Measurements from ENCODE around the gene LRPAP1. TPM values are rescaled to one million over a fixed set of nuclear protein-coding genes. Genes with fewer than 3 reads are reported as not detected.

LRPAP1 gene
- total RNA-seq, 1 experiment from 2014 or later = 126 TPM

GRCh38 chr4:3524349-3524748 lies 7.9 kb downstream of the LRPAP1 start:
- no peaks in the 10 kb centered on the region for H3K36me3 ChIP-seq (ENCODE audit: low read depth)
- H3K27me3 ChIP-seq (ENCODE audit: insufficient read depth, low read depth) = no peaks in the 10 kb centered on the region
- no peak overlapping the region for H3K4me3 ChIP-seq
- no peaks in the 10 kb centered on the region for H3K9me3 ChIP-seq (ENCODE audit: insufficient read depth, low read depth)
- CTCF ChIA-PET = no interaction called here
- POLR2A ChIA-PET (ENCODE audit: unreplicated experiment) = no interaction called here
- no peak for TF ChIP-seq CTCF (conservative IDR thresholded peaks at IDR 0.05)
- no peak for TF ChIP-seq EZH2 (IDR thresholded peaks at IDR 0.05; ENCODE audit: low read depth)
- no peaks in the 10 kb centered on the region for H3K9me2 ChIP-seq (ENCODE audit: insufficient read depth)
- no peaks in the 10 kb centered on the region; the same call in 1 of the 2 replicates for H4K20me1 ChIP-seq (ENCODE audit: insufficient read depth)
- H3K4me2 ChIP-seq = no peak overlapping the region
- H2AFZ ChIP-seq = no peak overlapping the region
- no peaks in the 10 kb centered on the region; the same call in 1 of the 2 replicates for H3K79me2 ChIP-seq (ENCODE audit: low read depth)
- intact Hi-C loops (cut with micrococcal nuclease; ENCODE audit: unreplicated experiment) = no loop called here
- no peak for DNase-seq
- H3K4me1 ChIP-seq (replicated peaks; ENCODE audit: insufficient read depth) = no peaks in the 10 kb centered on the region
- no peaks in the 10 kb centered on the region for H3F3A ChIP-seq (ENCODE audit: insufficient read depth, low read depth)
- no peak overlapping the region for H3K27ac ChIP-seq
- no TSS peak for BruUV-seq (replicated peaks)

GRCh38 chr4:3523628-3524221 lies 8.5 kb downstream of the LRPAP1 start:
- Histone ChIP-seq H4K20me1 (ENCODE audit: insufficient read depth) (no peaks in the 10 kb centered on the region), H3K79me2 (ENCODE audit: low read depth) (no peaks in the 10 kb centered on the region; the same call in 1 of the 2 replicates), H3K4me1 (replicated peaks; ENCODE audit: insufficient read depth) (no peaks in the 10 kb centered on the region), H2AFZ (no peak overlapping the region), H3K27me3 (ENCODE audit: insufficient read depth, low read depth) (no peaks in the 10 kb centered on the region), H3K9me3 (ENCODE audit: insufficient read depth, low read depth) (no peaks in the 10 kb centered on the region), H3F3A (ENCODE audit: insufficient read depth, low read depth) (no peaks in the 10 kb centered on the region), H3K4me2 (no peak overlapping the region), H3K27ac (no peak overlapping the region), H3K36me3 (ENCODE audit: low read depth) (no peaks in the 10 kb centered on the region), H3K4me3 (no peak overlapping the region), H3K9me2 (ENCODE audit: insufficient read depth) (no peaks in the 10 kb centered on the region)
- ChIA-PET POLR2A (ENCODE audit: unreplicated experiment) (no interaction called here), CTCF (no interaction called here)
- DNase-seq = no peak
- no peak for TF ChIP-seq CTCF (conservative IDR thresholded peaks at IDR 0.05)
- TF ChIP-seq EZH2 (IDR thresholded peaks at IDR 0.05; ENCODE audit: low read depth) = no peak
- BruUV-seq (replicated peaks) = no TSS peak
- intact Hi-C loops (cut with micrococcal nuclease; ENCODE audit: unreplicated experiment) = no loop called here

GRCh38 chr4:3523146-3523627 lies 9.0 kb downstream of the LRPAP1 start:
- TF ChIP-seq EZH2 (IDR thresholded peaks at IDR 0.05; ENCODE audit: low read depth) (no peak), CTCF (conservative IDR thresholded peaks at IDR 0.05) (no peak)
- ChIA-PET CTCF (no interaction called here), POLR2A (ENCODE audit: unreplicated experiment) (no interaction called here)
- no peaks in the 10 kb centered on the region for H4K20me1 ChIP-seq (ENCODE audit: insufficient read depth)
- H3K9me2 ChIP-seq (ENCODE audit: insufficient read depth) = no peaks in the 10 kb centered on the region
- no peak overlapping the region for H3K4me2 ChIP-seq
- intact Hi-C loops (cut with micrococcal nuclease; ENCODE audit: unreplicated experiment) = no loop called here
- no peaks in the 10 kb centered on the region for H3K36me3 ChIP-seq (ENCODE audit: low read depth)
- no peaks in the 10 kb centered on the region for H3K4me1 ChIP-seq (replicated peaks; ENCODE audit: insufficient read depth)
- H2AFZ ChIP-seq = no peak overlapping the region
- DNase-seq = no peak
- H3K9me3 ChIP-seq (ENCODE audit: insufficient read depth, low read depth) = no peaks in the 10 kb centered on the region
- no peaks in the 10 kb centered on the region for H3K27me3 ChIP-seq (ENCODE audit: insufficient read depth, low read depth)
- no TSS peak for BruUV-seq (replicated peaks)
- H3K4me3 ChIP-seq = no peak overlapping the region
- no peaks in the 10 kb centered on the region for H3F3A ChIP-seq (ENCODE audit: insufficient read depth, low read depth)
- no peaks in the 10 kb centered on the region for H3K79me2 ChIP-seq (ENCODE audit: low read depth)
- no peak overlapping the region for H3K27ac ChIP-seq

All from PC-9 (cell line).